ENCODE results near the gene PARD6A. TPM values are rescaled to one million over a fixed set of nuclear protein-coding genes. Genes with fewer than 3 reads are reported as not detected.
A peak's percentile ranks its signal among the peaks of the same experiment; 100 is the strongest.

The PARD6A gene
- total and polyA plus RNA-seq, 2 of the 13 experiments (the other 11 are each of a cell fraction or from before 2014, with no cell fraction given) = 3.5 to 4.3 TPM

DNA sequence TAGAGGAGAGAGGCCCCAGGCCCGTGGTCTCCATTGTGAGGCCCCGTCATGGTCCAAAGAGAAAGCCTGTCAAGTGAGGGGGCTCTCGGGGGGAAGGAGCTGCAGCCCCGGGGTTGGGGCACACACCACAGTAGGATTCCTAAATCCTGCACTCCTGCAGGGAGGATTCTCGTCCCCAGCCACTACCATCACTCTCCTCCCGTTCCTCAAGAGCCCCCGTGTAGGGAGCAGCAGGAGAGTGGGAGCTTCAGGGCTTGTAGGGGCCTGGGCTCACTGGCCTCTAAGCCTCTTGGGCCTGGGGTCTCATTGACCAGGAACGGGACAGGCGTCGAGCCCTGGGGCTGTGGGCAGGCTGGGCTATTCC, 6.7 kb downstream of the PARD6A start (continued):
- TF ChIP-seq, protein P1, sequence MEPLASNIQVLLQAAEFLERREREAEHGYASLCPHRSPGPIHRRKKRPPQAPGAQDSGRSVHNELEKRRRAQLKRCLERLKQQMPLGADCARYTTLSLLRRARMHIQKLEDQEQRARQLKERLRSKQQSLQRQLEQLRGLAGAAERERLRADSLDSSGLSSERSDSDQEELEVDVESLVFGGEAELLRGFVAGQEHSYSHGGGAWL (CRISPR knock-in tag; IDR thresholded peaks at IDR 0.05) = no peak
- TF ChIP-seq KDM2A (CRISPR knock-in tag; IDR thresholded peaks at IDR 0.05; ENCODE audit: borderline replicate concordance, low read depth) (no peak), SOX6 (IDR thresholded peaks at IDR 0.05) (no peak), SOX6 (CRISPR knock-in tag; IDR thresholded peaks at IDR 0.05) (no peak), RFXANK (CRISPR knock-in tag; IDR thresholded peaks at IDR 0.05) (no peak), IRX3 (CRISPR knock-in tag; IDR thresholded peaks at IDR 0.05; ENCODE audit: borderline replicate concordance, low read depth) (no peak), ZNF782 (CRISPR knock-in tag; IDR thresholded peaks at IDR 0.05; ENCODE audit: borderline replicate concordance) (no peak)
- TF ChIP-seq, protein P2, sequence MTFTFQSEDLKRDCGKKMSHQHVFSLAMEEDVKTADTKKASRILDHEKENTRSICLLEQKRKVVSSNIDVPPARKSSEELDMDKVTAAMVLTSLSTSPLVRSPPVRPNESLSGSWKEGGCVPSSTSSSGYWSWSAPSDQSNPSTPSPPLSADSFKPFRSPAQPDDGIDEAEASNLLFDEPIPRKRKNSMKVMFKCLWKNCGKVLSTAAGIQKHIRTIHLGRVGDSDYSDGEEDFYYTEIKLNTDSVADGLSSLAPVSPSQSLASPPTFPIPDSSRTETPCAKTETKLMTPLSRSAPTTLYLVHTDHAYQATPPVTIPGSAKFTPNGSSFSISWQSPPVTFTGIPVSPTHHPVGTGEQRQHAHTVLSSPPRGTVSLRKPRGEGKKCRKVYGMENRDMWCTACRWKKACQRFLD (CRISPR knock-in tag; IDR thresholded peaks at IDR 0.05; ENCODE audit: borderline replicate concordance) = 0 out of 2 replicates have a peak, but pooled peaks have one; percentile 56

- ChIA-PET CTCF (ENCODE audit: low intra/inter-chr PET ratio, low total read pairs) (interaction anchor here (0.7 to 4.2 kb wide), 9 partner anchors 15 to 174 kb away, joined by 3 to 118 read pairs (median 8); partner anchors contain the start of genes CARMIL2, CTCF and THAP11), POLR2A (interaction anchor here (0.6 to 3.8 kb wide), 8 partner anchors 51 to 417 kb away, joined by 3 to 28 read pairs (median 4); partner anchors contain the start of genes ATP6V0D1, CTCF, GFOD2 and RANBP10)
- Histone ChIP-seq H3K4me1 (ENCODE audit: insufficient read depth, low read length) (peaks cover 39% of the 10 kb centered on the region), H3K36me3 (replicated peaks in 1 of 2; ENCODE audit: control insufficient read depth in 1 of 2, insufficient read depth in 2 of 2, low read length in 2 of 2) (0 out of 5 replicates have a peak, but pooled peaks cover 0 to 3% of the 10 kb centered on the region in 2 experiments), H2AFZ (ENCODE audit: low read length) (no peak overlapping the region), H3K9ac (ENCODE audit: insufficient read depth, low read depth, low read length) (peak overlapping the region; percentile 76), H3K4me3 (replicated peaks in 1 of 3; ENCODE audit: insufficient read depth in 1 of 3, low read depth in 2 of 3, low read length in 3 of 3) (peak overlapping the region; percentile 77 to 96 (median 88)), H4K20me1 (ENCODE audit: insufficient read depth, low read length) (no peaks in the 10 kb centered on the region), H3K79me2 (ENCODE audit: insufficient read depth, low read length) (no peaks in the 10 kb centered on the region), H3K9me3 (ENCODE audit: low read length) (no peaks in the 10 kb centered on the region), H3K4me2 (ENCODE audit: low read depth, low read length) (peak overlapping the region; percentile 98), H3K27ac (ENCODE audit: extremely low read length, insufficient read depth, low read length) (peak overlapping the region; percentile 21), H3K27me3 (ENCODE audit: control insufficient read depth in 1 of 2, insufficient read depth in 2 of 2, low read length in 2 of 2) (no peaks in the 10 kb centered on the region; a peak in 1 of 5 replicates)
- intact Hi-C loops (cut with micrococcal nuclease; ENCODE audit: unreplicated experiment) = loop anchor here (1.0 kb wide), 1 partner anchor 147 kb away; no protein-coding TSS in a partner anchor
- in situ Hi-C loops (cut with HindIII; ENCODE audit: extremely low pct_ligation_motif_present, low pct_unique_long_range_greater_than_20kb) = loop anchor here (5.0 to 10.0 kb wide), 2 partner anchors 139 to 267 kb away; partner anchors contain the start of genes CTRL, PSMB10, RANBP10 and TSNAXIP1
- DNase-seq (ENCODE audit: low spot score) (peak; percentile 96), FAIRE-seq (peak; percentile 98), ATAC-seq (peak; percentile 88)
- no TSS peak for BruUV-seq (replicated peaks)
- WGBS (ENCODE audit: low lambda C conversion rate) = 6% methylated on average over 7 of the region's 18 CpGs
- TF ChIP-seq, protein P3, sequence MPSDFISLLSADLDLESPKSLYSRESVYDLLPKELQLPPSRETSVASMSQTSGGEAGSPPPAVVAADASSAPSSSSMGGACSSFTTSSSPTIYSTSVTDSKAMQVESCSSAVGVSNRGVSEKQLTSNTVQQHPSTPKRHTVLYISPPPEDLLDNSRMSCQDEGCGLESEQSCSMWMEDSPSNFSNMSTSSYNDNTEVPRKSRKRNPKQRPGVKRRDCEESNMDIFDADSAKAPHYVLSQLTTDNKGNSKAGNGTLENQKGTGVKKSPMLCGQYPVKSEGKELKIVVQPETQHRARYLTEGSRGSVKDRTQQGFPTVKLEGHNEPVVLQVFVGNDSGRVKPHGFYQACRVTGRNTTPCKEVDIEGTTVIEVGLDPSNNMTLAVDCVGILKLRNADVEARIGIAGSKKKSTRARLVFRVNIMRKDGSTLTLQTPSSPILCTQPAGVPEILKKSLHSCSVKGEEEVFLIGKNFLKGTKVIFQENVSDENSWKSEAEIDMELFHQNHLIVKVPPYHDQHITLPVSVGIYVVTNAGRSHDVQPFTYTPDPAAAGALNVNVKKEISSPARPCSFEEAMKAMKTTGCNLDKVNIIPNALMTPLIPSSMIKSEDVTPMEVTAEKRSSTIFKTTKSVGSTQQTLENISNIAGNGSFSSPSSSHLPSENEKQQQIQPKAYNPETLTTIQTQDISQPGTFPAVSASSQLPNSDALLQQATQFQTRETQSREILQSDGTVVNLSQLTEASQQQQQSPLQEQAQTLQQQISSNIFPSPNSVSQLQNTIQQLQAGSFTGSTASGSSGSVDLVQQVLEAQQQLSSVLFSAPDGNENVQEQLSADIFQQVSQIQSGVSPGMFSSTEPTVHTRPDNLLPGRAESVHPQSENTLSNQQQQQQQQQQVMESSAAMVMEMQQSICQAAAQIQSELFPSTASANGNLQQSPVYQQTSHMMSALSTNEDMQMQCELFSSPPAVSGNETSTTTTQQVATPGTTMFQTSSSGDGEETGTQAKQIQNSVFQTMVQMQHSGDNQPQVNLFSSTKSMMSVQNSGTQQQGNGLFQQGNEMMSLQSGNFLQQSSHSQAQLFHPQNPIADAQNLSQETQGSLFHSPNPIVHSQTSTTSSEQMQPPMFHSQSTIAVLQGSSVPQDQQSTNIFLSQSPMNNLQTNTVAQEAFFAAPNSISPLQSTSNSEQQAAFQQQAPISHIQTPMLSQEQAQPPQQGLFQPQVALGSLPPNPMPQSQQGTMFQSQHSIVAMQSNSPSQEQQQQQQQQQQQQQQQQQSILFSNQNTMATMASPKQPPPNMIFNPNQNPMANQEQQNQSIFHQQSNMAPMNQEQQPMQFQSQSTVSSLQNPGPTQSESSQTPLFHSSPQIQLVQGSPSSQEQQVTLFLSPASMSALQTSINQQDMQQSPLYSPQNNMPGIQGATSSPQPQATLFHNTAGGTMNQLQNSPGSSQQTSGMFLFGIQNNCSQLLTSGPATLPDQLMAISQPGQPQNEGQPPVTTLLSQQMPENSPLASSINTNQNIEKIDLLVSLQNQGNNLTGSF (CRISPR knock-in tag; IDR thresholded peaks at IDR 0.05) = no peak
- TF ChIP-seq ZNF567 (CRISPR knock-in tag; IDR thresholded peaks at IDR 0.05; ENCODE audit: borderline replicate concordance) (no peak), ZNF720 (CRISPR knock-in tag; IDR thresholded peaks at IDR 0.05) (no peak), MIER2 (CRISPR knock-in tag; IDR thresholded peaks at IDR 0.05) (peak; percentile 90), ZNF660 (CRISPR knock-in tag; IDR thresholded peaks at IDR 0.05; ENCODE audit: borderline replicate concordance, low read depth) (no peak; the same call in 1 of the 2 replicates)
- TF ChIP-seq, protein P4, sequence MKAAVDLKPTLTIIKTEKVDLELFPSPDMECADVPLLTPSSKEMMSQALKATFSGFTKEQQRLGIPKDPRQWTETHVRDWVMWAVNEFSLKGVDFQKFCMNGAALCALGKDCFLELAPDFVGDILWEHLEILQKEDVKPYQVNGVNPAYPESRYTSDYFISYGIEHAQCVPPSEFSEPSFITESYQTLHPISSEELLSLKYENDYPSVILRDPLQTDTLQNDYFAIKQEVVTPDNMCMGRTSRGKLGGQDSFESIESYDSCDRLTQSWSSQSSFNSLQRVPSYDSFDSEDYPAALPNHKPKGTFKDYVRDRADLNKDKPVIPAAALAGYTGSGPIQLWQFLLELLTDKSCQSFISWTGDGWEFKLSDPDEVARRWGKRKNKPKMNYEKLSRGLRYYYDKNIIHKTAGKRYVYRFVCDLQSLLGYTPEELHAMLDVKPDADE (CRISPR knock-in tag; IDR thresholded peaks at IDR 0.05) = no peak
These were observed 7.2 kb downstream of the PARD6A start for GRCh38 chr16:67667817-67668494.

Measured in HepG2 (cell line).